CD4-positive, alpha-beta T cell treated with Interleukin-6 at 100 ng/mL for 8 hours (primary cell): Measurements from ENCODE around the gene ATP10A.
A peak's percentile ranks its signal among the peaks of the same experiment; 100 is the strongest.
"Not testable (repeated sequence)": the region's sequence is repeated elsewhere in the genome, so short reads cannot be mapped to it uniquely, and the experiment has no call there.

Experiments
- DNase-seq: peaks from one replicate; pipeline ENCODE4 v3.0.0-alpha.2; 2020; ENCODE audit warnings: mixed read lengths, low spot score

The ATP10A gene

GRCh38 chr15:25856059-25856458 lies 7.1 kb downstream of the ATP10A start:
- DNase-seq = not testable (repeated sequence)

- DNase-seq = no peak
These were observed 10.2 kb downstream of the ATP10A start for GRCh38 chr15:25852661-25853524.

DNA sequence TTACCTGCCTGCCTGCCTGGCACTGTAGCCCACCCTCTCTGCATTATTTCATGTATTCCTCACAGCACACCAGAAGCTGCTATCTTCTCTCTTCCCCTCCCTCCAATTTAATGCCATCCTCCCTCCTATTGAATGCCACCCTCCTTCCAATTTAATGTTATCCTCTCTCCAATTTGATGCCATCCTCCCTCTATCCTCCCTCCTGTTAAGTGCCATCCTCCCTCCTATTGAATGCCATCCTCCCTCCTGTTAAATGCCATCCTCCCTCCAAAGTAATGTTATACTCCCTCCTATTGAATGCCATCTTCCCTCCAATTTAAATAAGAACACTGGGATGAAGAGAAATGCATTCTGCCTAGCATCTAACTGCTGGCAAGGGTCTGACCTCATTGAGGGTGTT lies 11.1 kb downstream of the ATP10A start:
- no peak for DNase-seq

GRCh38 chr15:25850154-25851111 lies 12.7 kb downstream of the ATP10A start:
- DNase-seq = peak; percentile 69

DNA sequence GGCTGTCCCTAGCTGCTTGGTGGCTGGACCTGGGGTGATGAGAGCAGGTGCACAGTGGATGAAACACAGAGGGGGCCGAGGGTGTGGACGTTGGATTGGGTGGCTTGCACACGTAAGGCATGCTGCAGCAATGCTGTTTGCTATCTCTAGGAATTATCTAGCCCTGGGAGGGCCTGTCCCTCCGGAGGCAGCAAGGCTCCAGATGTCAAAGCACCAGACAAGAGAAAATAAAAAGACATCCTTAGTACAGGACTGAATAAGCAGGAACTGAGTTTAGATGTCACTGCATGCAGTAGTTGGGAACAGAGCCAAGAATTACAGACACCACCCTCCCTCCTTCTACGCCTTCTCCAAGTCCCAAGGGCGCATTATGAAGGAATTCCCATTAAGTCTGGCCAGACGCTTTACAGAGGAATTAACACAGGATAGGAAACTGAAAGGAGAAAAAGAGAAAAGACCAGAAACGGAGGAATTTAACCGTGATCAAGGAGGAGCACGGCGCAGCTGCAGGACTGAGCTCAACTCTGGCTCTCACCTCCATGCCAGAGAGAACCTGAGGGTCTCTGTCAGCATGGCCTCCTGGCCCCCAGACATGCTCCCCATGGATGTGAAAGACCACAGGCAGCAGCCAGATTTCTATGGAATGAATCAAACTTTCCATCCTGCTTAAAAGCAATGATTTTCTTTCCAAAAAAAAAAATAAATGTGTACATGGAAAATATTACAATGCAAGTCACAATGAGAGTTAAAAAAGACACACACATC lies 13.8 kb downstream of the ATP10A start:
- no peak for DNase-seq

GRCh38 chr15:25848784-25849156 lies 14.4 kb downstream of the ATP10A start:
- no peak for DNase-seq

DNA sequence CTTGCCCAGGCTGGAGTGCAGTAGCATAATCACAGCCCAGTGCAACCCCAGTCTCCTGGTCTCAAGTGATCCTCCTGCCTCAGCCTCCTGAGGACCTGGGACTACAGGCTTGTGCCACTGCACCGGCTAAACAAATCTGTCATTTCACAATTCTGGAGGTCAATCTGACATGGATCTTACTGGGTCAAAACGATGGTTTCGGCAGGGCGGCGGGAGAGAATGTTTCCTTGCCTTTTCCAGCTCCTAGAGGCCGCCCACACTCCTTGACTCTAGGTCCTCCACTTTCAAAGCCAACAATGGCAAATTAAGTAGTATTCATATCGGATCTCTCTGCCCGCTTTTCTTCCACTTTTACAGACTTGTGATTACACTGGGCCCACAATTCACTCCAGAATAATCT lies 14.8 kb downstream of the ATP10A start:
- DNase-seq = no peak

GRCh38 chr15:25847051-25847450 lies 16.1 kb downstream of the ATP10A start:
- DNase-seq = no peak

- DNase-seq = peak; percentile 65
These were observed 16.8 kb downstream of the ATP10A start for GRCh38 chr15:25846377-25846776.

DNA sequence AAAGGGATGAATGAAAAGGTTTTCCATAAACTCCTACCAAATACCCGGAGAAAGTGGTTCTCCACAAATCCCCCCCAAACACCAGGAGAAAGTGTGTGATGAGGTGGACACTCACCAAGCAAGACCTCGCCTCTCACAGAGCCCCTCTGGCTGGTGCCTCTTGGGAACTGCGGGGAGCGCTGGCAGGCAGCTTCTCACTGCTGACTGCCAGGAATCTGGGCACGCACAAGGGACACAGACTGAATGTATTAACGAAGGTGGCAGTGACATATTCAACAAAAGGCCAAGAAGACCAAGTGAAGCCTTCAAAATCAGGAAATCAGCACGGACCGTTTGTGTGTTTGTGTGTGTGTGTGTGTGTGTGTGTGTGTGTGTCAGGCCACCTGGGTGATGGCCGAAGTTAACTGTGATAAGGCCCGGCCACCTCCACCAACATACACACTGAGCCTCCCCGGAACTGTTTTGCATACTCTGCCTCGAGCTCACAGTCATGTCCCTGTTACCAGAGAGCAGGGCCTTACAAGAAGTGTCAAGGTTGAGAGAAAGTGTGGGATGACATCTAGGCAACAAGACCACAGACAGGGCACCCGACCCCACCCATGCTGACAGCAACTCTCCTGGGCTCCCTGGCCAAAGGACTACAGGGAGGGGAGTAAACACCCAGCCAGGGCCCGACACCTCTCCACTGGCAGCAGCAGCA lies 18.0 kb downstream of the ATP10A start:
- DNase-seq = no peak

- no peak for DNase-seq
These were observed 18.6 kb downstream of the ATP10A start for GRCh38 chr15:25844542-25844941.

DNA sequence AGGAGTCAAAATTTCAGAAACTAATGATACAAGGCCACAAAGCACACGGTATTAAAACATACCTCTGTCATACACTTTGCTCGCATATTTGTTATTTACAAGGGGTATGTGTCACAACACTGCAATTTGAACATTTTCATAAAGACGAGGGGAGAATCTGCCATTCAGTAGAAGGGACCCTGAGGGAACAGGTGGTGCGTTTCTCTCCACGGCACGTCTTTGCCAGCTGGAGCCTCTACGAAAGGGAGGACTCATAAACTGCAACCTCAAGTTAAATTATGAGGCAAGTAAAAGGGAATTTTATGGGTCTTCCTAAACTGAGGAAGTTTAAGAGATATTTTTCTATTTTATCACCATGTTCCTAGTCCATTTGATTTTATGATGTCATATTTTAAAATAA lies 19.1 kb downstream of the ATP10A start:
- no peak for DNase-seq

DNA sequence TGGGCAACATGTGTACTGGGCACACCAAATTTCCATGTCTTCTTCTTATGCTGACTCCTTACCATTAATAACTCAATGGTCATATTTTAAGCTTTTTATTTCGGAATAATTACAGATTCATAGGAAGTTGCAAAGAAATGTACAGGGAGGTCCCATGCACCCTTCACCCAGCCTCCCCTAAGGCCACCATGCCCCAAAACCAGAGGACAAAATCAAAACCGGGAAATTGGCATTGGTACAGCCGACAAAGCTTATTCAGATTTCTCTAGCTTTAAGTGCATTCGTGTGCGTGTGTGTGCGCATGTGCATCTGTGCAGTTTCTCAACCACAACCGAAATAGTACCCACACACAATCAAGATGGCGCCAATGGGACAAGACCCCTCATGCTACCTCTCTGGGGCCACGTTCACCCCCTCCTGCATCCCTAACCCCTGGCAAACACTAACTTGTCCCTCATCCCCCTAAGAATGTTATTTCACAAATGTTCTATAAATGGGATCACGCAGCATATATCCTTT lies 23.4 kb downstream of the ATP10A start:
- DNase-seq = no peak

DNA sequence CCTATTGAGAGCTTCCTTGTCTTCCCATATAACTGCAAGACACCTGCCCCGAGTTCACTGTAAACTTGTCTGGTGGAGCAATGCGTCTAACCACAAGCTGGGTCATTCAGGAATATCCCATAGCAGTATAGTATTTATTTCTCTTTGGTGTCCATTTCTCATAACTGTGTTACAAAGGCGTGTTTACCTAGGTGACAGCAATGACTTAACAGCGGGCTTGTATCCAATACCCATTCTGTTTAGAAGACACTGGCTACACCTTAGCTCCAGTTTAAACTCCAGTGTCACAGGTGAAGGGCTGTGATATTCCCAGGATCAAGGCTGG lies 24.3 kb downstream of the ATP10A start:
- DNase-seq = no peak

DNA sequence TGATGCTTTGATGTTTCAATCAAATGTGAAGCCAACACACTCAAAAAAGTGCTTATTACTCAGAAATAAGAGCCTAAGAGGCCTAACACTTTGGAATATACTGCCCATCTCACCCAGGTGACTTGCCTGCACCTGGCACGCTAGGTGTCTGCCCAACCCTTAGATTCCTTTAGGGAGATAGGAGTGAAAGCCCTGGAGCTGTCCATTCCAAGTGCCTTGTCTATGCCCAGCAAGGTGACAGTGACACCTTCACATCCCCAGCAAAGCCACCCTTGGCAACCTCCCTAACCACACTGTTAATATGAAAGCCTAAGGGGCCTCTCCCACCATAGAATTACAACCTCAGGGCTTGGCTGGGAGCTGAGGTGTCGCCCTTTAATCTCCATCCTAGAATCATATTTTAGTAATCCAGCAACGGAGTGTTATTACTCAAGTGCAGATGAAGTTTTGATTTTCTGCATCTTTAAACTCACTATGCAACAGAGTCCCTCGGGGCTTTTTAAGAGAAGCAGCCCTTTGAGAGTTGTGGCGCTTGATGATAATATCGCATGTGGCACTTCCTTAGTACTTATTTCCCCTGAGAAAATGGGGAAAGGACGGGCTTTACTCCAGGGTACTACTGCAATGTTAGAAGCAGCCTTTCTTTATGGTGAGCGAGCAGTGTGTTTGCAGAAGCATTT lies 24.8 kb downstream of the ATP10A start:
- no peak for DNase-seq

GRCh38 chr15:25832158-25832557 lies 31.0 kb downstream of the ATP10A start:
- DNase-seq = no peak

DNA sequence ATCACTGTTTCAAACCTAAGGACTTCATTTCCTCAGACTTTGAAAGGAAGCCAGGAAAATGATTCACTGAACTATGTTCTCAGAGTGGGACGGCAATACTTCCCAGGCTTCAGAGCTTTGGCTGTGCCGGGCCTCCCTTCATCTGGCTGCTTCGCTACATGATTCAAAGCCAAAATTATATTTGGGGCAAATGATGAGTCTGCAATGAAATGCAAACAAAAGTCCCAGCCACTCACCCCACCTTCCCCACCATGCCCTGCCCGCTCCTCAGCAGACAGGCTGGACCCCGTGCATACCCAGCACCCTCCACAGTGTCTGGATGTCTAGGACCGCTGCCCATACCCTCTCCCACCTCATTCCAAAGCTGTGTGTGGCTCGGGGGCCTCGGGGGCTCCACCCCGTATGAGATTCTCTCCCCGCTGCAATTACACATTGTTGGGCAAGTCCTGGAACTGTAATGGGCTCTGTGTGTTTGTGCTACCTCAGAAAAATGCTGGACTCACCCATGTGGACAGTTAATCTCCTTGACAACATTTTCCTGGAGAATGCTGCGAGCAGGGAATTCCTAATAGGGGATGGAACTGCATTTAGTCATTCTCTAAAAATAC lies 32.2 kb downstream of the ATP10A start:
- no peak for DNase-seq

GRCh38 chr15:25829073-25829472 lies 34.1 kb downstream of the ATP10A start:
- DNase-seq = no peak

DNA sequence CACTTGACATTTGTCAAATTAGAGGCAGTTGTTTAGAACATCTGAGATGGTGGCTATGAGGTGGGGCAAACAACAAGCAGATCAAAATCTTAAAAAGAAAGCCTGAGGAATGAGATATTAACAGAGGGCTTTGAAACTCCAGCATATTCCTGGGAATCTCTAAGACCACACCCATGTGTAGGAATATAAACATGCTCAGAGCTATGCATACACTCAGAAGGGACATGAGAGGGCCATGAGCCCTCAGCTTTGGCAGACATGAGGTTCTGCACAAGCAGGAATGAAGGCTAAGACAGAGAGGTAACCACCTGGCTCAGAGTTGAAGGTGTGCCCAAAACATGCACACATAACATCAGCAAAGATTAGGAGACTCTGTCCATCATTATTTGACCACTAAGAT lies 37.9 kb downstream of the ATP10A start:
- DNase-seq = no peak

DNA sequence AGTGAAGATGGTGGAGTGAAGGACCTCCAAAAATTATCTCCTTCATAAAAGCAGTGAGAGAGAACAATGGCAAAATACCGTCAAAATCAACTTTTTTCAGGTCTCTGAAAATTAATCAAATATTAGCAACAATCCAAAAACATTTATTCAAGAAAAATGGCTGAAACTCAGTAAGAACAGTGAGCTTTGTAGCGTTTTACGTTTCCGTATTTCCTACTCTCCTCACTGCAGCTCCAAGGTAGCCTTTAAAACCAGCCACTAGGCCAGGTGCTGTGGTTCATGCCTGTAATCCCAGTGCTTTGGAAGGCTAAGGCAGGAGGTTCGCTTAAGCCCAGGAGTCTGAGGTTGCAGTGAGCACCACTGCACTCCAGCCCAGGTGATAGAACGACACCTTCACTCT lies 38.5 kb downstream of the ATP10A start:
- no peak for DNase-seq

GRCh38 chr15:25812845-25813244 lies 50.3 kb downstream of the ATP10A start:
- no peak for DNase-seq
